Purkinje cell (primary cell): Measurements from ENCODE around the gene DSG4. TPM values are rescaled to one million over a fixed set of nuclear protein-coding genes. Genes with fewer than 3 reads are reported as not detected.

Experiments
- polyA plus RNA-seq: library from polyadenylated mRNA; unstranded; fragments of >200 nt; fragmentation: Nextera tagmentation; gene quantifications from 2 replicates; pipeline ENCODE4 v1.2.1, GENCODE V29; 2014

Gene DSG4, protein sequence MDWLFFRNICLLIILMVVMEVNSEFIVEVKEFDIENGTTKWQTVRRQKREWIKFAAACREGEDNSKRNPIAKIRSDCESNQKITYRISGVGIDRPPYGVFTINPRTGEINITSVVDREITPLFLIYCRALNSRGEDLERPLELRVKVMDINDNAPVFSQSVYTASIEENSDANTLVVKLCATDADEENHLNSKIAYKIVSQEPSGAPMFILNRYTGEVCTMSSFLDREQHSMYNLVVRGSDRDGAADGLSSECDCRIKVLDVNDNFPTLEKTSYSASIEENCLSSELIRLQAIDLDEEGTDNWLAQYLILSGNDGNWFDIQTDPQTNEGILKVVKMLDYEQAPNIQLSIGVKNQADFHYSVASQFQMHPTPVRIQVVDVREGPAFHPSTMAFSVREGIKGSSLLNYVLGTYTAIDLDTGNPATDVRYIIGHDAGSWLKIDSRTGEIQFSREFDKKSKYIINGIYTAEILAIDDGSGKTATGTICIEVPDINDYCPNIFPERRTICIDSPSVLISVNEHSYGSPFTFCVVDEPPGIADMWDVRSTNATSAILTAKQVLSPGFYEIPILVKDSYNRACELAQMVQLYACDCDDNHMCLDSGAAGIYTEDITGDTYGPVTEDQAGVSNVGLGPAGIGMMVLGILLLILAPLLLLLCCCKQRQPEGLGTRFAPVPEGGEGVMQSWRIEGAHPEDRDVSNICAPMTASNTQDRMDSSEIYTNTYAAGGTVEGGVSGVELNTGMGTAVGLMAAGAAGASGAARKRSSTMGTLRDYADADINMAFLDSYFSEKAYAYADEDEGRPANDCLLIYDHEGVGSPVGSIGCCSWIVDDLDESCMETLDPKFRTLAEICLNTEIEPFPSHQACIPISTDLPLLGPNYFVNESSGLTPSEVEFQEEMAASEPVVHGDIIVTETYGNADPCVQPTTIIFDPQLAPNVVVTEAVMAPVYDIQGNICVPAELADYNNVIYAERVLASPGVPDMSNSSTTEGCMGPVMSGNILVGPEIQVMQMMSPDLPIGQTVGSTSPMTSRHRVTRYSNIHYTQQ
- polyA plus RNA-seq = not detected in 2 replicates

DNA sequence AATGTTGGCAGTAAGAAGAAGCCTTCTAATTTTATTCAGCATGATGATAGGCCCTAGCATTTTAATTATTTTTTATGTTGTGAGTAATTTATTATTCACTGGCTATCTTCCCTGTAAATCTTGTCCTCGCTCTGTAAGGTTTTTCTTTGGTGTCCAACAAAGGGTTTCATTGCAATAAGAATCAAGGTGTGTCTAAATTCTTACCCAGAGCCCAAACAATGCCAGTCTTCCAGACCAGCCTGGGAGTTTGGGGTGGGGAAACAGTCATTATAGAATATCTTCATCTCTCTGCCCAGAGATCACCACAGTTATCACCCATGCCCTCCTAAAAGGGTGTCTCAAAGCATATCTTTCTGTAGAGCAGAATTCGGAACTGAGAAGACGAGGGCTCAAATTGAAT is at the start of gene DSG4:
TSS of gene DSG4 (plus strand) at position 301 of the 400 bp plus-strand sequence. CDS start 135 bp downstream, outside the sequence.

DNA sequence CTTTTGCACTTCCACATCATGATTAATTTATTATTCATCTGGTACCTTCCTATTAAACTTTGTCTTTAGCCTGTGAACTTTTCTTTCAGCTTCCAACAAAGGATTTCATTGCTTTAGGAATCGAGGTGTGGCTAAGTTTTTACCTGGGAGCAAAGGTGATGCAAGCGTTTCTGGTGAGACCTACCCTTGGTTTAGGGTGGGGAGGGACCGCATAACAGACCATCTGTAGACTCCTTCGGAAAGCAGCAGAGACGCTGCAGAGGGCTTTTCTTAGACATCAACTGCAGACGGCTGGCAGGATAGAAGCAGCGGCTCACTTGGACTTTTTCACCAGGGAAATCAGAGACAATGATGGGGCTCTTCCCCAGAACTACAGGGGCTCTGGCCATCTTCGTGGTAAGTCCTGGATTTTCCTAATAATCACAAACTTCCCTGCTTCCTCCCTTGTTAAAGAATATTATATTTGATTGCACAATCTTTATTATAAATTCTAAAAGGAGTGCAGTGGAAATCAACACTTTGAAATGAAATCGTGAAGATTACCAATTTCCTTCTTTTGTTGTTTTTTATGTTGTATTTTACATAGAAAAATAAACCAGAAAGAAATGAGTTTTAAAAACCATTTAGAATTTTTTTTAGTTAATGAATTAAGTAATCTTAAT is 71.1 kb downstream of the DSG4 start, which contains the start of gene DSG3:
TSS of gene DSG3 (plus strand) at position 212 of the 662 bp plus-strand sequence. CDS start at position 349, 137 bp downstream.

Other genes with a start within 250 kb of the DSG4 start
- gene DSC1, start 213.9 kb upstream of the DSG4 start, polyA plus RNA-seq = 0.07 TPM in 1 of 2 replicates, not detected in the other
- gene DSG1, start 58.6 kb upstream of the DSG4 start, polyA plus RNA-seq = 0.74 TPM in 1 of 2 replicates, not detected in the other
- gene DSG3, start 71.0 kb downstream of the DSG4 start, polyA plus RNA-seq = 0.04 and 0.08 TPM in 2 replicates
- not detected in 2 replicates for gene DSG2, start 121.4 kb downstream of the DSG4 start, polyA plus RNA-seq
- gene TTR, start 215.1 kb downstream of the DSG4 start, polyA plus RNA-seq = not detected in 2 replicates